C4-2B (cell line): Measurements from ENCODE around the gene TRIO.

Source experiments
- CTCF ChIP-seq: fragments of 450-650 bp; conservative IDR thresholded peaks from 2 replicates; pipeline ENCODE4 v1.5.1; 2017; ENCODE audit warnings: mild to moderate bottlenecking
- ZFX ChIP-seq: fragments of 450-650 bp; IDR thresholded peaks from 2 replicates; pipeline ENCODE4 v1.6.1; 2017

GRCh38 chr5:14337593-14337992, 194.5 kb downstream of the TRIO start:
- TF ChIP-seq CTCF (no peak), ZFX (no peak)
